ENCODE data around the gene RXRA.

RXRA gene

DNA sequence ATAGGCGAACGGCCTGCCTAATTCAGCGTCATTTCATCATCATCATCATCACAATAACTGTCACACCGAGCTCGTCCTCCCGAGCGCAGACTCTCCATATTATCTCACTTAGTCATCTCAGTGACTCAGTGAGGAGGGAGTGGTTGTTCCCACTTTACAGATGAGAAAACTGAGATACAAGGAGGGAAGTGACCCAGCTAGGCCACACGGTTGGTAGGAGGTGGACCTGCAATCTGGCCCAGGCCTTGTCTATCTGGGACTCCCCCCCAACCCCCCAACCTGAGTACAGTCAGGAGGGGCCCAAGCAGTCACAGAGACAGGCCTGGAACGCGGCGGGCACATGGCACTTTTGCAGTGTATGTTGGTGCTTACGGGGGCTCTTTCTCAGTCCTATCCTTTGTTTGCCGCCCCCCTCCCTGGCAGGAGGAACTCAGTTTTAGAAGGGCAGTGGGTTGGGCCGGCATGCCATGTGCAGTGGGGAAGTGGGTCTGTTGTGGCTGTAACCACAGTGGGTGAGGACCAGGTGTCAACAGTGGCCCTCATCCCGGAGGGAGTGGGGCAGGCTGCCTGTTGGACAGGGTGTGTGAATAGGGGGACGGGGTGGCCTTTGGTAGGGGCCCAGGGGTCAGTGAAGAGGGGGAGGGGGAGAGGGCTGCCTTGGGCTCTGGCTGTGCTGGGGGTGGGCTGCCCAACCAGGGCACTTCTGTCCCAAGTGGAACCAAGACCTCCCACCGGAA lies 1.7 kb upstream of the RXRA start:
- DNase-seq = peak; percentile 73

DNA sequence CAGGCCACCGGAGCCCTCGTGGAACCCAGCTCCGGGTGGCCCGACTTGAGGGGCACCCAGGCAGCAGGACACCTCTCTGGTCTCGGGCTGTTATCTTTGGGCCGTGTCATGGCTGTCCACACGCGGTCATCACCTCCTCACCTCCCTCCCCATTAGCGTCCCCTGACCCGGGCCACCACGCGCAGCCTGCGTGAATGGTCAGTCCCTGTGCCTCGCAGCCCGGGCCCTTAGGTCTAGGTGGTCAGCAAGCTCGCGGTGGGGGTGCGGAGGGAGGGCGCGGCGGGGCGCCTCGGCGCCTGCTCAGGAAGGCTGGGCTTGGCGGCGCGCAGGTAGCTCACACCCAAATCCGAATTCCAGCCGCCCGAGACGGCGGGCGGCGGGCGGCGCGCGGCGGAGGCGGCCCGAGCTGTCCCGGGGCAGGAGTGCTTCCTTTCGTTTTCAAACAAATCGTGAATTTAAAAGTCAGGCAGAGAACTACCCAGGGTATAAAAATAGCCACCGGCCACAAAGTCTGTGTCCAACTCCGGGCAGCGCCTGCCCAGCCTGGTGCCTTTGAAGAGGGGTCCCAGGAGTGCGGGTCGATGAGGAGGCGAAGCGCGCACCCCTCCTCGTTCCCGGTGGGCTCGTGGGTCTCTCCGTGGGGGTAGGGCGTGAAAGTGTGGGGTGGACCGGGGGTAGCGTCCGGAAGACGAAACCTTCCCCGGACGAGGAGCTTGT lies 1.0 kb upstream of the RXRA start:
- DNase-seq = peak; percentile 57

DNA sequence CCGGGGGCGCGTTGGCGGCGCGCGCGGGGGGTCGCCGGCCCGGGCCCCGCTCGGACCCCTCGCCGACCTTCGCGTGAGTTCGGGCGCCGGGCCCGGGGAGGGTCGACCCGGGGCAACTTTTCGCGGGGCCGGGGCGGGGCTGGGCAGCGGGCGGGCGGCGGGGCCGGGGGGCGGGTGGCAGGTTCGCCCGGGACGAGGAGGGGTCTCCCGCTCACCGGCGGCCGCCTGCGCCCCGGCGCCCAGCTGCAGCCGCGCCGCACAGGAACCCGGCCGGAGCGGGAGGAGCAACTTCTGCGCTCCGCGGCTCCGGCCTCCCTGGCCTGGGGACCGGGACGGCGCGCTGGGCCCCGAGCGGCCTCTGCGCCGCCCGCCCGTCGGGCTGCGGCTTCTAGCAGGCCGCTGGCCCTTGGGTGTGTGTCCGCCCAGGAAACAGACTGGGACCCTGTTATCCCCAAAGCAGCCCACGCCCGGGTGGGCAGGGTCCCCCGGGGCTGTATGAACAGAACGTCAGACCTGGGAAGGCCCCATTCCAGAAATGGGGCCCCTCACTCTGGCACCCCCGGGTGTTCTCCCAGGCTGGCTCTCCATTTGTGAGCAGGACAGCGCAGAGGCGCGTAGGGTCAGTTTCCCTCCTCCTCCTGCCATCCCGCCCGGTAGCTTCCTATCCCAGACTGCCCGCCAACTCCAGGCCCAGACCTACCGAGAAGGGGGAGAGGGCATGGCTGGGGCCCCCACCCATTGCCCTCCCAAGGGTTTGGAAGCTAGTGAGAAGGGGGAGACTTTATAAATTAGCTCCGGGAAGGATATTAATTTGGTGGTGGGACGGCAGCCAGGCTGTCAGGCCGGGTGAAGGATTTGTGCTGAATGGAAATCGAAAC lies 708 bp downstream of the RXRA start:
- DNase-seq = peak; percentile 37

DNA sequence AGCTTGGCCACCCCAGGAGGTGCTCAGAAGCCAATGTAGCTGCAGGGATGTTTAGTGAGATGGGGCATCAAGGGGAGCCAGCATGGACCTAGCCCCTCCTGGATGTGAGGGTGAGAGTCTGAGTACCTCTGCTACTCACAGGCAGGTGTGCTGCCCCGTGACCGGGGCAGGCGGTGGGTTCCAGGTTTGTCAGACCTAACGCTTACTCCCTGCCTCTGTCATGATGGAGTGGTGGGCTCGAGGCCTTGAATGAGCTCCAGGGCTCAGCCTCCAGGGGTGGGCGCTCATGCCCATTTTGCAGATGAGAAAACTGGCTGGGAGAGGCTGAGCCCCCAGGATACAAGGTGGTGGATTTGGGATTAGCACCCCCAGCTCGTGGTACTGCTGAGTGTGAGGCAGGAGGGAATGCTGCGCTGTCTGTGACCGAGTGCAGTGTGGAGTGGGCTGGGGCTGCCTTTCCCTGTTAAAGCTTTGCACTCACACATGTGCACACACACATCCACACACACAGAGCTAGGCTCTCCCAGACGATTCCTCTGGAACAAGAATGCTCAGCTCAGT lies 1.5 kb downstream of the RXRA start:
- no peak for DNase-seq

DNA sequence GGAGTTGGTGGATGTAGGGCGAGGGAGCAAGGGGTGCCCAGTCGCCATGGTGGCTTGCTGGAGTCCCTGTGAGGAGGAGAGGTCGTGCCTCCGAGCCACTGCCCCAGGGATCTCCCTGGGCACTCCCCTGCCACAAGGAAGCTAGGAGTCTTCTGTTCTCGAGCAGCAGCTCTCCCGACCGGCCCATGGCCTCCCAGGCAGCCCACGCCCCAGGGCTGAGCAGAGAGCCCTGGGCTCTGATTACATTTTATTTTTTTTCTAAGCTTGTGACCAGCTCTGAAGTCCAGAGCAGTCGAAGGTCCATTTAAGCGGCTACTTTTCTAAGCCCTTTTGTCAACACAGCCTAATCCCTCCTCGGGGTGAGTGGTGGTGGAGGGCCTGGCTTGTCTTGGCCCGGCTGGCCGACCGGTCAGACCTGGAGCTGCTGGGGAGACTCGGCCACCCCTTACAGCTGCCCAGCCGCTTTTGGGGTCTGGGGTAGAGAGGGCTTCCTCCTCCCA lies 2.1 kb downstream of the RXRA start:
- peak; percentile 29 for DNase-seq

DNA sequence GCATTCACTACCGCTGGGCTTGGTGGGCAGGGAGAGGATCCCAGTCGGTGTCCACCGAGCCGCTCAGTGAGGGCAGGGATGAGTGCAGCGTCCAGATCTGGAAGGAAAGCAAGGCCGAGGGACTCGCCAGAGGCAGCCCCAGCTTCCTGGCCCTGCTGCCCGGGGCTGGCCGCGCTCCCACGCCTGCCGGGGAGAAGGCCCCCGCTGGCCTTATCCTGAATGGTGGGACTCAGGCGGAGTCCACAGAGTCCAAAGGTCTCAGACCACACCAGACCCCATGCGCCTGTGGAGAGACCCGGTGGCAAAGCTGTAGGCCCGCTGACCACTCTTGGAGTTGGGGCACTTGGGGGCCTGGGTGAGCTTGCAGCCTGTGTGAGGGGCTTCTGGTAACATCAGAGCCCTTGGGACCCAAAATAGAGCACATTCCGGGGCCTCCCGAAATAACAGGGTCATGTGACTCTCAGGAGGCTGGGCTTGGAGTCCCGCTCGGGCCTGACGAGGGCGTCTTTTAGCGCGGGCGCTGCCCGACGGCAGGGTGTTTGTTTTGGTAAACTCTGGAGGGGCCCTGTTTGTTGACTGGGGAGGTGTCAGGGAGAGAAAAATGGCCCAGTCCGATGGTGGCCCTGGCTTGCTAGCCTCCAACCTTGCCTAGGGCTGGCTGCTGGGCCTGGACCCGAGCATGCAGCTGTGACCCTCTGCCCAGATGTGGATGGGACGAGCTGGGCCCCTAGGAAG lies 2.8 kb downstream of the RXRA start:
- peak; percentile 40 for DNase-seq

DNA sequence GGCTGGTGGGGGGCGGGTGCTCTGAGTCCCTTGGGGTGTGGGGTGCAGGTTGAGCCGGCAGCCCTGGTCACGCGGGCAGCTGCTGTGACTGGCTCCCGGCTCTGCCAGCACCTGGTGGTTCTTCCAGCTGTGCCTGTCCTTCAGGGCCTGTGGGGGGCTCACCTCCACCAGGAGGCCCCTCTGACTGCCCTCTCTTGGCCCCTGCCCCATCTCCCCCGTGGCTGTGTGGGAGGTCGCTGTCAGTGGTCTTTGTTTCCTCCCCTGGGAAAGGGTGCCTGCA lies 3.3 kb downstream of the RXRA start:
- no peak for DNase-seq

DNA sequence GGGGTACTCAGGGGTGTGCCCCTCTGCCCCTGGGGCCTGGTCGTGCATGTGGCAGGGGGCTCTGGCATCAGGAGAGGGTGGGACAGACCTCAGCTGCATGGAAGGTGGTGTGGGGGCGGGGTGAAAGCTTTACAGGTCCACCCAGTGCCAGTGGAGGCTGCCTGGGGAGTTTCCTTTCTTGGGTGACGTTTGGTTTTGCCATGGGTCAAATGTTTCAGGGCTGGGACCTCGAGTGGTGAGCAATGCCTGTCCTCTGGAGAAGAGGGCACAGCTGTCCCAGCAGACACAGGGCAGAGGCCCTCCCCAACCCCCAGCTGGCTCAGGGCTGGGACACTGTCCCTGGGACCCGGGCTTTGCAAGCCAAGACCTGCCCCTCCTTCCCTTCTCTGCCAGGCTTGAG lies 3.6 kb downstream of the RXRA start:
- no peak for DNase-seq

DNA sequence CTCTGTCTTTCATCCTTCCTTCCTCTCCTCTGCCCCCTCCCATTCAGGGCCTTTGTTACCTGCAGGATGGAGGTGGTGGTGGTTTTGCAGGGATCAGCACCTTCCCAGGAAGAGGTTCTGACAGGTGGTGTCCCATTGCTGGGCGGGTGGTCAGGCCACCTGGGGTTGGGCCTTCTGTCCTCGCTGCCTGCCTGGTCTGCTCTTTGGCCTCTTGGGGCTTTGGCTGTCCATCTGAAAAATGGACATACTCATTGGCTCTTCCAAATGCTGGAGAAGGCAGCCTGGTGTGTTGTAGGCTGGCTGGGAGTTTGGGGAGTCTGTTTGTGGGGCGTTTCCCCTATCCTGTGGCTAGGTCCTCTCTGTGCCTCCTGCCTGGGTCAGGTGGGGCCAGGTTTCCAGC lies 4.3 kb downstream of the RXRA start:
- no peak for DNase-seq

DNA sequence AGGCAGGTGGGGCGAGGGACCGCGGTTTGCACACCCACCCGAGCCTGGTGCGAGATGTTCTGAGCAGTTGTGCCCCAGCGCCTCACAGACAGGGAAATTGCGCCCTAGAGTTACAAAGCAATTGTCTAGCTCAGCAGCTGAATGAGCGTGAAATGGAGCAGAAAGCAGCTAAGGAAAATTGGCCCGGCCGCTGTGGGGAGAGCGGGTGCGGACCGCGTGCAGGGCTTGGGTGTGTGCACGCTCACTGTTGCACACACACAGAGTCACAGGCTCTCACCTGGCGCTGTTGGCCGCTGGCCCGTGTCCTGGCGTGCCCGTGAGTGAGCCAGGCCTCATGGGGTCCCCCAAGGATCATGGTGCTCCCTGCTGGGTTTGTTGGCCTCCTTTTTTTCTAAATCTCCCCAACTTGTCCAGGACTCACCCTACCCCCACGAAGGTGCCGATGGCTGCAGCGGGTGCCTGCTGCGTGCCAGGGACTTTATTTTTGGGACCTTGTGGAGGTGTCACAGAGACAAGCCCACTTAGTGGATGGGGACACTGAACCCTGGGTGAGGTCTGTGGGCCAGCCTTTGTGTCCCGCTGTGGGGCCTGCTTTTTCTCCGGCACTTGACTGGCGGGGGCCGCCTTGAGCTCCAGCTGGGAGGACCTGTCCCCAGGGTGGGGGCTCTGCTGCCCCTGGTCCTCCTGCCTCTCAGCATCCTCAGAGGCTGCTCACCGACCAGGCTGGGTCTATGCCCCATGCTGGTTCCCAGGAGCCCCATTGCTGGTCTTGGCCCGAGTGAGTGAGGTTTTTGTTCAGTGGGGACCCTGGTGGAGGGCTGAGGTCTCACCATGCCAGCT lies 5.2 kb downstream of the RXRA start:
- no peak for DNase-seq

DNA sequence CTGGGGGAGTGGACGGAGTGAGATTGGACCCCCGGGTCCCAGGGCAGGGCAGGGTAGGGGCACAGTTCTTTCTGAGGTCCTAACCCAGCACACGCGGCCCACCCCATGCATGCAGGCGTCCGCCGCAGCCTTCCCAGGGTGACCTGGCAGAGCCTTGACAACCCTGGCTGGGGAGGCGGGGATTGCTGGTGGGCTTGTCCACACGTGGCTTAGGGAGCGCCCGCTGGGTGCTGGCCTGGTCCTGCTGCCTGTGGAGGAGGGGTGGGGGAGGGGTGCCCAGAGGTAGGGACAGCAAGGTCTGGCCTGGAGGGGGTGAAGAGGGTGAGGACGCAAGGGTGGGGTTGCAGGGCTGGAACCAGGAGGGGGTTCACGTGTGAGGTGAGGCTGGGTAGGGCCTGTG lies 6.0 kb downstream of the RXRA start:
- no peak for DNase-seq

DNA sequence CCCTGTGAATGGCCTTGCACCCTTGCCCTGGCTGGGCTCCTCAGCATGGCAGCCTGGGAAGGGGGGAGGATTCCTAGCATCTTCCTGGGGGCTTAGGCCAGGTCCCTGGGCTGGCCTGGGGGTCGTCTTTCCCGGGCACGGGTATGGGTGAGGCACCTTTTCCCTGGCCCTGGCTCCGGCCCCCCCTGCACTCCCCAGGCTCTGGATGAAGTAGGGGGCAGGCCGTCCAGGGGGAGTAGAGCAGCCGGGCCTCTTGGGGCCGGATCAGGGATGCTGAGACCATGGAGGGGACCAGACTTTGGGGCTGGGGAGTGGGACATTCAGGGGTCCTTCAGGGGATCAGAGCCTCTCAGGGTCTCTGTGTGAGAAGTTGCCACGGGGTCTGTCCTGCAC lies 6.6 kb downstream of the RXRA start:
- DNase-seq = no peak

DNA sequence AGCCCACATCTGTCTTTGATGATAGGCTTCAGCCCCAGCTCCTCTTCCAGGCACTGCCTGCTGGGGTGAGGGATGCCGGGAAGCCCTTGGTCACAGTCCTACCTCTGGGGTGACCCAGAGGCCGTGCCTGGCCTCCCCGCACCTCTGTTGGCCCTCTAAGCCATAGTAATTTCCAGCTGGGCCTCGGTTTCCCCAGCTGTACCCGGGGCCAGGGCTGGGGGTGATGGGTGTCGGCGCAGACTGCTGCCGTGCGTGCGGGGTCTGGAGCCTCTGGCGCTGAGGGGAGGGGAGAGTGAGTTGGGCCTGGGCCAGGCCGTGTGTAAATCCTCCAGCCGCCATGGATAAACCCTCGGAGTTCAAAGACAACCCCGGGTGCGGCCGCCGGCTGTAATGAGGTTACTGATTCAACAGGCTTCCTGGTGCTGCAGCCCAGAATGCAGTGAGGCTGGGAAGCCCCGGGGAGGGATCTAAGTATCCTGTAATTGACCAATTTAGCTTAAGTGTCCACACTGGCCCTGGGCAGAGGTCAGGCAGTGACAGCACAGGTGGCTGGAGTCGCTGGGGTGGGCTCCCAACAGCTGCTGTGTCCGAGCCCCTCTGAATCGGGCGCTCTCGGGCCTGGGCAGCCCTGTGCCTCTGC lies 7.1 kb downstream of the RXRA start:
- DNase-seq = no peak

DNA sequence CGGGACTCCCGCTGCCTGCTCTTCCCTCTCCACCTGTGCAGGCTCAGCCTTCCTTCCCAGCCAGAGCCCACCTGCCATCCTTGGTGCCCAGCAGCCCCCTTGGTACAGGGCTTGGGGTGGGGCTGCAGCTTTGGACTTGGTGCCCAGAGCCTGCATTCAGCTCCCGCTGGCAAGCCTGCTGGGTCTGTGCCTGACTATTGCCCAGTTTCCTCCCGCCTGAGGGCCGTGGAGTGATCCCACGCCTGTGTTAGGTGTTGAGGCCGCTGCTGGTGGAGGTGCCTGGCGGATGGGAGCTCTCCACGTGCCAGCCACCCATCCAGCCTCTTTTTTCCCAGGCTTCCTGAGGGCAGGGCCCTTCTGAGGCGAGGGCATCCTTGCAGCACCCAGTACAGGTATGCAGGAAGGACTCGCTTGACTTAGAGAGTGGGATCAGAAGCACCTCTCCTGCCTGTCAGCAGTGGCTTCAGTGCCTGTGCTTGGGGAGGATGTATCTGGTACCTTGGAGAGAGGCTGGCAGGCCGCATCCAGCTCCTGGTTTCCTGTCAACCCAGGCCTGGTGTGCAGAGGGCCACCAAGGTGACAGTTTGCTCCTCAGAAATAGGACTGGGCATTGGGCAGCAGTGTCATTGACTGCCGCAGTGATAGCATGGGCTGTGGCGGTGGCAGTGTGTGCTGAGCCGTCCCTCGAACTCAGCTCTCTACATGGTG lies 7.8 kb downstream of the RXRA start:
- no peak for DNase-seq

DNA sequence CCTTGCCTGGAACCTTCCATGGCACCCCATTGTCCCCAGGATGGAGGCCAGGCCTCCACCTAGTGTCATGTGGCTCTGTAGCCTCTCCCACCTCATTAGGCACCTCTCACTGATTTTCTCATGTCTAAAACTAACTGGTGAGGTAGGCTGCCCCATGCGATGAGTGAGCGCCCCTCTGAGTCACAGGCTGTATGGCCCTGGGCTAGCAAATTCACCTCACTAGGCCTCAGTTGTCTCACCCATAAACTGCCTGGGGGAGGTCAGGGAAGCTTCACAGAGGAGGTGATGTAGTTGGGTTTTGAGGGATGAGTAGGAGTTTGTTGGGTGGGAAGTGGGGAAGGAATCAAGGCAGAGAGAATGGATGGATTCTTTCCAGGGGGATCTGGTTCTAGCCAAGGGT lies 8.8 kb downstream of the RXRA start:
- peak; percentile 42 for DNase-seq

DNA sequence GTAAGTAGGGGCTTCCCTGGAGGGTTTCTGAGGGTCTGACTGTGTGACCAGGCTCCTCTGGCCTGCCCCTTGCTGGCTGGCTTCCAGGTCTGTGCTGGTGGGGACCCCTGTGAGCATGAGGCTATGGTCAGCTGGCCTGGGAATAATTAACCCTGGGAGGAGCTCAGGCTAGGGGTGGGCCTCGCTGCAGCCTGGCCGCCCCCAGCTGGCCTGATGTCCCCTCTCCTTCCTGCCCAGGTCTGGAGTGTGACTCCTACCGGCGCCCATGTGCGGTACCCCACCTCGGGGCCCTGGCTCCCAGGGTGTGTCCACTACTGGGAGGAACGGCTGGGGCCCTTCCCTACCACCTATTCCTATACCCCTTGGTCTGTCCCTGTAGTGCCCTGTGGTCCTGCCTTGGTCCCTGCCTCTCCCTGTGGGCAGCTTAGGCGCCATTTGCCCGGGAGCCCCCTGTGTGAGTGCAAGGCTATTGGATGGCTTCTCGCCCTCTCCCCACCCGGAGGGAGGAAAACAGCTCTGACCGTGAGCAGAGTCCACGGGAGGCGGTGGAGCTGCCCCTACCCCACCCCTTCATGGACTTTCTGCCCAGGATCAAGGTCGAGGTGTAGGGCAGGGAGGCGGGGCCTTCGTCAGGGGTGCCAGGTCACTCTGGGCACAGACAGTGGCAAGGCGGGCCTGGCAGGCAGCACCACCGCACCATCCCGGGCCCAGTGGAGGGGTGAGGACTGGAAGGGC lies 9.4 kb downstream of the RXRA start:
- no peak for DNase-seq

DNA sequence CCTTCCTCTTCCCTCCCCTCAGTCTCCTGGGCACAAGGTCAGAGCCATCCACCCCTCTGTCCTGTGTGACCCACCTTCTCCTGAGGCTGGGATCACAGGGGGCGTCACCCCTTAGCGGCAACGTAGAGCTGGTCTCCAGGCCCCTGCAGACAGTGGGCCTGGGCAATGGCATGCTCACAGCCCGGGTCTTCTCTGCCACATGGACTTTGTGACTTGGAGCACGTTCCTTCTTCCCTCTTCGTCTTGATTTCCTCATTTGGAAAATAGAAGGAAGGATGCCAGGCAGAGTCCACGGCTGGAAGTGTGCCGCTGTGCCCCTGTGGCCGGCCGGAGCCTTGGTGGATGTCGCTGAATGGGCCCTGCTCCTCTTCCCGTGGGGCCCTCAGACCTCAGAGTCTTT lies 10.0 kb downstream of the RXRA start:
- DNase-seq = no peak

DNA sequence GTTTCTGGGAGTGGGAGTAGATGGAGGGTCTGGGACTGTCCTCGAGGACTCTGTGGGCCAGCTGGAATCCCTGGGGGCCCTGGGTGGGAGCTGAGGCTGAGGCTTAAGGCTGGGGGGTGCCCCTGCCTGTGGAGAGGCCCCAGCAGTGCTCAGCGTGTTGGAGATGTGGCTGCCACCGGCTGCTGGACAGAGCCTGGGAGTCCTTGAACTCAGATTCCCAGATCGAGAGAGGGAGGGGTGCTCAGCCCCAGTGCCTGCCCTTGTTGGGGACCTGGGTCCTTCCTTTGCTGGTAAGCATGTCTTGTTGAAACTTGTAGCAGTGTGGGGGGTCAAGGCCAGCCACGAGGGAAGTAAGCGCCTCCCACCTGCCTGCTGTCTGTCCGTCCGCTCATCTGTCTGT lies 10.7 kb downstream of the RXRA start:
- no peak for DNase-seq

DNA sequence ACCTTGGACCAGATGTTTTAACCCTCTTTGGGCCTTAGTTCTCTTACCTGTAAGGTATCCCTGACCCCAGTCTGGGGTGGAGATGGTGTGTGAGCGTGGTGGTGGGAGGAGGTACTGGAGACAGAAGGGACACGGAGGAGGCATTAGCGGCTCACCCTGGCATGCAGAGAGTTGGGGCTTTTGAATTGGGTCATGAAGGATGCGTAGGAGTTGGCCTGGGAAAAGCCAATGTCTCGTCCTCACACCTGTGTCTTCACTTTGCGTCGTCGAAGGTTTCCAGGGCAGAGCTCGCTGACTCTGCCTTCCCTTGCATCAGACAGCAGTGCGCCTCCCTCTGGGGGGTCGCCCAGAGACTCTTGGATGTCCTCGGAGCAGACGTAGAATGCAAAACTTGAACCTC lies 11.2 kb downstream of the RXRA start:
- DNase-seq = no peak
